Activated CD4-positive, alpha-beta T cell treated with anti-CD3 and anti-CD28 coated beads for 36 hours (primary cell): ENCODE data around the gene SEZ6L. TPM values are rescaled to one million over a fixed set of nuclear protein-coding genes. Genes with fewer than 3 reads are reported as not detected.
A peak's percentile ranks its signal among the peaks of the same experiment; 100 is the strongest.

Experiments
- ATAC-seq: fragments of 200-7000 bp; cut with Tn5 transposase; one replicate; pipeline ENCODE4 v1.10.0; 2021; ENCODE audit warnings: mild to moderate bottlenecking, moderate library complexity
- CTCF ChIA-PET: fragments of 350-600 bp; sonication (Branson Sonifier 250); formaldehyde crosslinking; loops from one replicate; lab custom pipeline; 2021; ENCODE audit warnings: antibody characterized with exemption; lab: Charles Lee
- POLR2A ChIA-PET: fragments of 350-600 bp; sonication (Branson Sonifier 250); formaldehyde crosslinking; loops from one replicate; lab custom pipeline; 2021; ENCODE audit warnings: antibody characterized with exemption, inconsistent platforms; lab: Charles Lee
- DNase-seq: peaks from one replicate; pipeline ENCODE4 v3.0.0-alpha.2; 2020
- H3K27ac Mint-ChIP-seq: one replicate; pipeline ENCODE4 v1.8.0; 2021; ENCODE audit warnings: mixed read lengths
- H3K27me3 Mint-ChIP-seq: one replicate; pipeline ENCODE4 v1.8.0; 2021; ENCODE audit warnings: mixed read lengths
- H3K36me3 Mint-ChIP-seq: one replicate; pipeline ENCODE4 v1.8.0; 2021; ENCODE audit warnings: low read depth, mixed read lengths
- H3K4me1 Mint-ChIP-seq: one replicate; pipeline ENCODE4 v1.8.0; 2021; ENCODE audit warnings: mixed read lengths
- H3K4me3 Mint-ChIP-seq: one replicate; pipeline ENCODE4 v1.8.0; 2021; ENCODE audit warnings: mild to moderate bottlenecking, moderate library complexity, mixed read lengths
- H3K9me3 Mint-ChIP-seq: one replicate; pipeline ENCODE4 v1.8.0; 2021; ENCODE audit warnings: low read depth, mixed read lengths
- intact Hi-C, 2 experiments: fragments of 100-400 bp; cut with DNase I in 1 of 2; cut with micrococcal nuclease in 1 of 2; formaldehyde crosslinking; loops; one replicate each; pipeline versions ENCODE4 v1.14.2 to v1.15.1; 2022 to 2024; cut with DNase I, micrococcal nuclease
- total RNA-seq, 2 experiments: library from RNA; stranded (reverse); gene quantifications; one replicate each; pipeline ENCODE4 v1.2.3, GENCODE V29; 2021

The SEZ6L gene
- total RNA-seq, 2 experiments from 2014 or later: not detected

GRCh38 chr22:26159886-26160285, 9.4 kb upstream of the SEZ6L start:
- H3K27me3 Mint-ChIP-seq: peaks cover 11% of the 10 kb centered on the region
- DNase-seq (no peak), ATAC-seq (no peak)
- CTCF ChIA-PET: interaction anchor here (1.2 kb wide), 1 partner anchor 12 kb away, joined by 3 read pairs; no protein-coding TSS in a partner anchor
- no peak overlapping the region for H3K4me3 Mint-ChIP-seq
- POLR2A ChIA-PET: no interaction called here
- no peaks in the 10 kb centered on the region for H3K9me3 Mint-ChIP-seq
- H3K36me3 Mint-ChIP-seq: no peaks in the 10 kb centered on the region
- no peak overlapping the region for H3K27ac Mint-ChIP-seq
- H3K4me1 Mint-ChIP-seq: no peaks in the 10 kb centered on the region
- intact Hi-C loops: no loop called here

GRCh38 chr22:26161746-26162145, 7.5 kb upstream of the SEZ6L start:
- Mint-ChIP-seq H3K4me3 (no peak overlapping the region), H3K9me3 (no peaks in the 10 kb centered on the region), H3K27me3 (peaks cover 14% of the 10 kb centered on the region), H3K27ac (no peak overlapping the region), H3K4me1 (no peaks in the 10 kb centered on the region), H3K36me3 (no peaks in the 10 kb centered on the region)
- intact Hi-C loops: no loop called here
- no peak for ATAC-seq
- ChIA-PET CTCF (interaction anchor here (0.7 to 0.9 kb wide), 2 partner anchors 9 to 37 kb away, joined by 3 read pairs; no protein-coding TSS in a partner anchor), POLR2A (no interaction called here)
- no peak for DNase-seq

- Mint-ChIP-seq H3K27me3 (peaks cover 22% of the 10 kb centered on the region), H3K4me1 (no peaks in the 10 kb centered on the region), H3K27ac (no peak overlapping the region), H3K9me3 (no peaks in the 10 kb centered on the region), H3K36me3 (no peaks in the 10 kb centered on the region), H3K4me3 (no peak overlapping the region)
- intact Hi-C loops: no loop called here
- ATAC-seq (no peak), DNase-seq (no peak)
- POLR2A ChIA-PET: no interaction called here
- CTCF ChIA-PET: interaction anchor here (0.9 kb wide), 1 partner anchor 8 kb away, joined by 3 read pairs; no protein-coding TSS in a partner anchor
Measured at GRCh38 chr22:26162926-26163325, 6.3 kb upstream of the SEZ6L start.

- CTCF ChIA-PET: no interaction called here
- Mint-ChIP-seq H3K36me3 (no peaks in the 10 kb centered on the region), H3K27me3 (peaks cover 30% of the 10 kb centered on the region), H3K4me3 (no peak overlapping the region), H3K27ac (no peak overlapping the region), H3K4me1 (no peaks in the 10 kb centered on the region), H3K9me3 (no peaks in the 10 kb centered on the region)
- POLR2A ChIA-PET: no interaction called here
- intact Hi-C loops: no loop called here
- no peak for DNase-seq
- no peak for ATAC-seq
Measured at GRCh38 chr22:26164174-26164573, 5.1 kb upstream of the SEZ6L start.

GRCh38 chr22:26168330-26168851, 871 bp upstream of the SEZ6L start:
- H3K4me3 Mint-ChIP-seq: no peak overlapping the region

GRCh38 chr22:26168939-26169314, 335 bp upstream of the SEZ6L start:
- ATAC-seq: no peak
- intact Hi-C loops: no loop called here
- no peaks in the 10 kb centered on the region for H3K9me3 Mint-ChIP-seq
- POLR2A ChIA-PET: no interaction called here
- H3K36me3 Mint-ChIP-seq: no peaks in the 10 kb centered on the region
- no peaks in the 10 kb centered on the region for H3K4me1 Mint-ChIP-seq
- CTCF ChIA-PET: no interaction called here
- no peak for DNase-seq
- H3K27ac Mint-ChIP-seq: no peak overlapping the region
- no peak overlapping the region for H3K4me3 Mint-ChIP-seq
- H3K27me3 Mint-ChIP-seq: peaks cover 56% of the 10 kb centered on the region

More at GRCh38 chr22:26168330-26168851, 871 bp upstream of the SEZ6L start:
- intact Hi-C loops: no loop called here
- CTCF ChIA-PET: interaction anchor here (0.6 kb wide), 1 partner anchor 30 kb away, joined by 3 read pairs; no protein-coding TSS in a partner anchor
- Mint-ChIP-seq H3K36me3 (no peaks in the 10 kb centered on the region), H3K27ac (no peak overlapping the region), H3K9me3 (no peaks in the 10 kb centered on the region), H3K4me1 (no peaks in the 10 kb centered on the region), H3K27me3 (peaks cover 54% of the 10 kb centered on the region)
- POLR2A ChIA-PET: no interaction called here
- DNase-seq: no peak
- ATAC-seq: no peak

GRCh38 chr22:26170112-26170492, 840 bp downstream of the SEZ6L start:
- POLR2A ChIA-PET: no interaction called here
- DNase-seq (no peak), ATAC-seq (no peak)
- no peak overlapping the region for H3K27ac Mint-ChIP-seq
- intact Hi-C loops: loop anchor here in 1 of 2 experiments (5.0 kb wide), 1 partner anchor 162 kb away; no protein-coding TSS in a partner anchor
- H3K36me3 Mint-ChIP-seq: no peaks in the 10 kb centered on the region
- peaks cover 59% of the 10 kb centered on the region for H3K27me3 Mint-ChIP-seq
- no peaks in the 10 kb centered on the region for H3K4me1 Mint-ChIP-seq
- no peak overlapping the region for H3K4me3 Mint-ChIP-seq
- CTCF ChIA-PET: interaction anchor here (0.8 kb wide), 1 partner anchor 8 kb away, joined by 3 read pairs; no protein-coding TSS in a partner anchor
- no peaks in the 10 kb centered on the region for H3K9me3 Mint-ChIP-seq

- DNase-seq: peak; percentile 35
- ChIA-PET POLR2A (no interaction called here), CTCF (interaction anchor here (0.6 to 1.1 kb wide), 3 partner anchors 9 to 236 kb away, joined by 3 read pairs; no protein-coding TSS in a partner anchor)
- H3K27me3 Mint-ChIP-seq: peaks cover 55% of the 10 kb centered on the region
- no peak for ATAC-seq
- no peak overlapping the region for H3K27ac Mint-ChIP-seq
- H3K4me3 Mint-ChIP-seq: no peak overlapping the region
- H3K9me3 Mint-ChIP-seq: no peaks in the 10 kb centered on the region
- intact Hi-C loops: loop anchor here in 1 of 2 experiments (5.0 kb wide), 1 partner anchor 161 kb away; no protein-coding TSS in a partner anchor
- no peaks in the 10 kb centered on the region for H3K4me1 Mint-ChIP-seq
- H3K36me3 Mint-ChIP-seq: no peaks in the 10 kb centered on the region
Measured at GRCh38 chr22:26170795-26171580, 1.7 kb downstream of the SEZ6L start.

- POLR2A ChIA-PET: interaction anchor here (0.6 kb wide), 1 partner anchor 122 kb away, joined by 3 read pairs; no protein-coding TSS in a partner anchor
- CTCF ChIA-PET: interaction anchor here (0.5 to 1.5 kb wide), 12 partner anchors 12 to 573 kb away, joined by 3 to 8 read pairs (median 4); no protein-coding TSS in a partner anchor
- Mint-ChIP-seq H3K4me1 (no peaks in the 10 kb centered on the region), H3K36me3 (no peaks in the 10 kb centered on the region), H3K27me3 (peaks cover 47% of the 10 kb centered on the region), H3K27ac (no peak overlapping the region), H3K4me3 (no peak overlapping the region), H3K9me3 (no peaks in the 10 kb centered on the region)
- ATAC-seq (no peak), DNase-seq (peak; percentile 60)
- intact Hi-C loops: loop anchor here (2.0 to 5.0 kb wide), 2 partner anchors 158 to 160 kb away; no protein-coding TSS in a partner anchor
Measured at GRCh38 chr22:26172389-26172990, 3.2 kb downstream of the SEZ6L start.

GRCh38 chr22:26174280-26174679, 5.0 kb downstream of the SEZ6L start:
- Mint-ChIP-seq H3K4me1 (no peaks in the 10 kb centered on the region), H3K4me3 (no peak overlapping the region), H3K27me3 (peaks cover 37% of the 10 kb centered on the region), H3K36me3 (no peaks in the 10 kb centered on the region), H3K9me3 (no peaks in the 10 kb centered on the region), H3K27ac (no peak overlapping the region)
- ChIA-PET CTCF (no interaction called here), POLR2A (no interaction called here)
- DNase-seq (no peak), ATAC-seq (no peak)
- intact Hi-C loops: loop anchor here in 1 of 2 experiments (5.0 kb wide), 1 partner anchor 158 kb away; no protein-coding TSS in a partner anchor

- ChIA-PET POLR2A (no interaction called here), CTCF (no interaction called here)
- no peaks in the 10 kb centered on the region for H3K4me1 Mint-ChIP-seq
- peaks cover 18% of the 10 kb centered on the region for H3K27me3 Mint-ChIP-seq
- no peak overlapping the region for H3K4me3 Mint-ChIP-seq
- no peaks in the 10 kb centered on the region for H3K36me3 Mint-ChIP-seq
- intact Hi-C loops: no loop called here
- H3K27ac Mint-ChIP-seq: no peak overlapping the region
- no peak for ATAC-seq
- no peak for DNase-seq
- H3K9me3 Mint-ChIP-seq: no peaks in the 10 kb centered on the region
Measured at GRCh38 chr22:26182723-26183122, 13.5 kb downstream of the SEZ6L start.
